Measurements from ENCODE around the gene RAD51B. TPM values are rescaled to one million over a fixed set of nuclear protein-coding genes. Genes with fewer than 3 reads are reported as not detected.
"Not testable (repeated sequence)": the region's sequence is repeated elsewhere in the genome, so short reads cannot be mapped to it uniquely, and the experiment has no call there.

Gene RAD51B
- polyA plus RNA-seq, 3 donors: 2.4 to 4.9 (median 3.3) TPM

DNA sequence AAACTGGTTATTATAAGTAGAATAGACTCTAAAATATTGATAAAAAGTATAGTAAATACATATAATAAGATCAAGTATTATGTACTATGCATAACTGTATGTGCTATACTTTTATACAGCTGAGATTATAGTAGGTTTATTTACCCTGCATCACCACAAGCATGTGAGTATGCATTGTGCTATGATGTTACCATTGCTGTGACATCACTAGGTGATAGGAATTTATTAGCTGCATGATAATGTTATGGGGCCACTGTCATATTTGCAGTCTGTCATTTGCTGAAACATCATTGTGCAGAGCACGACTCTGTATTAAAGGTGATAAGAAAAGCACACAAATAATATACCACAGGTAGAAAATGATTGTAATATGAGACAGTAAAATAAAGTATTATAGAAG lies 587.7 kb downstream of the RAD51B start:
- WGBS, 3 donors: 37 to 98% (median 86%) methylated on average over 1 of the region's 1 CpG
- H3K27ac ChIP-seq (ENCODE audit: low read depth, low read length): no peak overlapping the region

DNA sequence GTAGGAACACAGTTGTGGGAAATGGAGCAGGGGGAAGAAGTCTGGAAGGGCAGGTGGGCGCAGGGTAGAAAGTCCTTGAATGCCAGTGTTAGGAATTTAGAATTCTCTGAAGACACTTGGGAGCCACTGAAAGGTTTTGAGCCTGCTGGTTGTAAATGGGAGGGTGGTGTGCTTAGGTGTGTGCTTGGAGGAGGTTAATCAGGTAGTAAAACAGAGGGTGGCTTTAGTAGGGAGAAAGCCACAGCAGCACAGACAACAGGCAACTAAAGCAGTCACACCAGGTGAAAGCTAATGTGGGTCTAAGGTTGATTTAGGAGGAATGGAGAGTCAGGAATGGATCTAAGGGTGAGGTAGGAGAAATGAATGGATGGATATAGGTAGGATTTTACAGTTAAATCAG lies 588.2 kb downstream of the RAD51B start:
- H3K27ac ChIP-seq (ENCODE audit: low read depth, low read length): no peak overlapping the region
- WGBS, 3 donors: 68 to 96% (median 96%) methylated on average over 1 of the region's 1 CpG

DNA sequence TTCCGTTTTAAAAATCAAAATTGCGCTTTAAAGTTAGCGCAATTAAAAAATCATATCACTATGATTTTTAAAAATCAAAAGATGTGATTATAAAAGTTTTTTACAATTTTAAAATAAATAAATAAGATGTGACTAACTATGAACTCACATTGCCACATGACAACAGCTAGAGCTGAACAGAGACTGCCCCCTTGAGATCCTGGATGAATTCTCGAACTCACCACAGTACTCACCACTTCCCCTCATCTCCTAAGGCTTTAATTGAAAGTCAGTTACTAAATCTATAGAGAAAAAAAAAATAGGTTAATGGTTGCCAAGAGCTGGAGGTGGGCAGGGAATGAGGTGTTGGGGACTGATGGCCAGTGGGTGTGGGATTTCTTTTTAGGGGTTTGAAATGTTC lies 589.1 kb downstream of the RAD51B start:
- 85 to 96% (median 90%) methylated on average over 4 of the region's 4 CpGs for WGBS, 3 donors

DNA sequence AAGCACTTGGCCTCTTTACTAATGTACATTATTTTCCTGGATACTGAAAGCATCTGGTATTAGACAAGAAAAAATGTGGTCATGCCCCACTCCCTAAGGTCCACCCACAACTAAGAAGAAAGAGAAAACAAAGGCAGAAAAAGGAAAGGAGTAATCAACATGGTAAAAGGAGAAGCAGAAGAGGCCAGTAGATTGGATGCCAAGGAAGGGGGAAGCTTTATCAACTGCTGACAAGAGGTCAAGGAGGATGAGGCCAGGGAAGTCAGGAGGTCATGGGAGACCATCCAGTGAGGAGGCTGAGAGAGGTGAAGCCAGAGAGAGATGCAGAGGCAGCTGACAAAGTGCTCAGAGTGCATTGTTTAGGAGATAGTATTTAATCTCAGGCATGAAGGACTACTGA lies 589.8 kb downstream of the RAD51B start:
- no peak overlapping the region for H3K27ac ChIP-seq (ENCODE audit: low read depth, low read length)

More for the DNA sequence above, 589.1 kb downstream of the RAD51B start:
- no peak overlapping the region for H3K27ac ChIP-seq (ENCODE audit: low read depth, low read length)

DNA sequence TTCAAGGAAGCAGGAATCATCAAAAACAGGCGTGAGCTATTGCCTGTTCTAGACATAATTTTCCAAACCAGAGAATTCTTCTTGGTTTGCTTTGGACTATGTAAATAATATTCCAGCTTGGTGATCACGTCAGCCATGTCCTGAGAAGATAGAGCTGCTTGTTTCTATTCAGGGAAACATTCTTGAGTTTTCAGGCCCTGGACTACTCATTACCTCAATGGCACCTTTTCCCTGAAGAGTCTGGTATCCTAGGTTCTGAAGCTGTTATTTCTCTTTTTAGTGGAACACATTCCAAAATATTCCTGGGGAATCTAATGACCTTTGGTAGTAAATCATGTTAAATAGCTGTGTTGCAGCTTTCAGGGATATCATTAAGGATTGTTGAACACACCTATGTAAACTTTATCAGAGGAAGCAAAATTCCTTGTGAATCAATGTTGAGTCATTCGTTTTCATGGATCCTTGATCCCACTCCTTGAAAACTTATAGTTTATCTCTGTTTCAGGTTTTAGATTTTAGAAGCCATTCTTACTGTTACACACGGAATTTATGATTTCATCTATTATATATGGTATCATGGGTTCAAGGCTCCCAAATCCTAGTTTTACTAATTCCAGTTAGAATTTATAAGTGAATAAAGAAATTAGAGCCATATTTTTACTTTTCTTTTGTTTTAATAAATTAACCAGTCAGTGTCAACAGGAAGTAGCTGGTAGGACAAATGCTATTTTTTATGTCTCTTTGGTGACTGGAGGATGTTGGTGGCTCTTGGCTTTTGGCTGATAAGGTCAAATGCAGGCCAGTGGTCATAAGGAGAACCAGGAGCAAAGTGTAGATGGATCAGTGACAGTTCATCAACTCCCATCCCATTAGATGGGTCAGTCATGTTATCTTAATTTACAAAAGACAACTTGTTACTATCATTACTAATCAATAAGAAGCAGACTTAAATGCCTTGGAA lies 593.2 kb downstream of the RAD51B start:
- H3K27ac ChIP-seq (ENCODE audit: low read depth, low read length): no peak overlapping the region
- WGBS, 3 donors: 87 to 96% (median 93%) methylated on average over 4 of the region's 4 CpGs

DNA sequence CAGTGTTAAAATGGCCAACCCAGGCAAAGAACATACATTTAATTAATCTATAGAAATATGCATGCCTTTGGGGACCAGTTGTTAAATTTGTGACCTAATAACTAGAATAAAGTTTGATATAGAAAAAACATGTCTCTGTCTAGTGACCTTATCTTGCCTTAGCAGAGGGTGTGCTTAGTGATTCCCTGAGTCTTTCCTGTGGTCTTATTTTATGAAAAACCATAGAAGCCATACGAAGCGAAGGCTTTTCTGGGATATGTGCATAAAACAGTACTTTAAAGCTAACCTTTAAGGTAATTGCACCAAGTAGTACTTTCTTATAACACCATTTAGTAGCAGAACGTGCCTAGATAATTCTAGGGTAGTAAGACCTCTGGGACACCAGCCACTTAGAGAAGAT lies 593.9 kb downstream of the RAD51B start:
- no peak overlapping the region for H3K27ac ChIP-seq (ENCODE audit: low read depth, low read length)
- 94 to 96% (median 95%) methylated on average over 3 of the region's 3 CpGs for WGBS, 3 donors

DNA sequence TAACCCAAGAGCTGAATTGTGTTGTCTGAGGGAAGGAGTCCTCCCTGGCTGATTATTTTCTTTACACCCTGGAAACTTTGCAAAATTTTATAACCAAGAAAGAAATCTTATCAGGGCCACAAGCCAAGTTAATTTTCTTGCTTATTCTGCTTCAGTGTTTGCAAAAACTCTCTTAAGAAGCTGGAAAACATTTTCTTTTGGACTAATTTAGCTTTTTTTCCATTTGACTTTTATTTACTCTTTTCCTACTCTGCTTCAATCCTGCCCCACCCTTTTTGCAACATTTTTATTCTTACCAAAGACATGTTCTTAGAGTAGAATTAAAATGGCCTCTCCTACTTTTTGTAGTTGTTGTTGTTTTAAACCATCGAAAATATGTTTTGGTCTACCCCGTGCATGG lies 594.5 kb downstream of the RAD51B start:
- no peak overlapping the region for H3K27ac ChIP-seq (ENCODE audit: low read depth, low read length)
- 79 to 98% (median 88%) methylated on average over 2 of the region's 2 CpGs for WGBS, 3 donors

DNA sequence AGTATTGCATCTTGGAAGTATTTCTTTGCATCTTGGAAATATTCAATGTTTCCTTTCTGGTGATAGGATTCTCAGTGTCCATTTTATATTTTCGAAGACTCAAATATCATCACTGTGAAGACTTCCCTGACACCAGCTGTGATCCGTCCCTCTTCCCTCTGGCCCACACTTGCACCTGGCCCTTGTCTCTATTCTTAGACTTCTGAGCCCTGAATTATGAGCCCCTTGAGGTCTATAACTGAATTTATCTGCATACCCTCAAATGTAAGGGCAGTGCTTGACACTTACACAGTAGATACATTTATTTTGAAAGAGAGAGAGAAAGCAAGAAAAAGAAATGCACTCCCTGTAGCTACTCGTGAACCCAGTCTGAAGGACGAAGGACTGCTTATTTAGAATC lies 596.6 kb downstream of the RAD51B start:
- WGBS, 3 donors: 79 to 94% (median 90%) methylated on average over 4 of the region's 4 CpGs
- H3K27ac ChIP-seq (ENCODE audit: low read depth, low read length): no peak overlapping the region

DNA sequence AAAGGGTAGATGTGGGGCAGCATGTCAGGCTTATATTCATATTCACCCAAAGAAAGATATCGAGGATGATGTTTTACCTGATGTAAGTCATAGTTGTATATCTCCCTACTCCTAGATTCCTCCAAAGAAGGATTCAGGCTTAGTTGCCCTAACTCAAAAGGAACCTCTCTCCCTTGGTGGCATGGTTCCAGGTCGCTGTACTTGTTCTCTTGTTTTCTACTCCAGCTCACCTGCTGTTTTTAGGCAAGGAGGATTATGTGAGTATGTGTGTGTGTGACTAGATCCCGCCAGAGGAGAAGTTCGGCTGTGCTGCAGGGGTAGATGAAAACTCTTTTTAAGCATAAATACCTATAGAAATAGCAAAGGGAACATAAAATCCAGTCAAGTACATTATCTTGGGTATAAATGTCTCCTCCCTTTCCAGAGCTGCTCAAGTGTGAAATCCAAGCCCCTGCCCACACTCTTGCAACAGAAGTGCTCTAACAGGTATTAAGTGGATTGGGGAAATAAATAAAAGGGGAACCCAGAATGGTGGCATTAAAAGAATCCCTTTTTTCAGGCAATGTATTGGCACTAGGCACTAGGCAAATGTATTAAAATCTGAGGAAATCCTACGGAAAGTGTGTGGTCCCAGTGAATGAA lies 597.6 kb downstream of the RAD51B start:
- no peak overlapping the region for H3K27ac ChIP-seq (ENCODE audit: low read depth, low read length)
- 93 to 97% (median 94%) methylated on average over 5 of the region's 5 CpGs for WGBS, 3 donors

DNA sequence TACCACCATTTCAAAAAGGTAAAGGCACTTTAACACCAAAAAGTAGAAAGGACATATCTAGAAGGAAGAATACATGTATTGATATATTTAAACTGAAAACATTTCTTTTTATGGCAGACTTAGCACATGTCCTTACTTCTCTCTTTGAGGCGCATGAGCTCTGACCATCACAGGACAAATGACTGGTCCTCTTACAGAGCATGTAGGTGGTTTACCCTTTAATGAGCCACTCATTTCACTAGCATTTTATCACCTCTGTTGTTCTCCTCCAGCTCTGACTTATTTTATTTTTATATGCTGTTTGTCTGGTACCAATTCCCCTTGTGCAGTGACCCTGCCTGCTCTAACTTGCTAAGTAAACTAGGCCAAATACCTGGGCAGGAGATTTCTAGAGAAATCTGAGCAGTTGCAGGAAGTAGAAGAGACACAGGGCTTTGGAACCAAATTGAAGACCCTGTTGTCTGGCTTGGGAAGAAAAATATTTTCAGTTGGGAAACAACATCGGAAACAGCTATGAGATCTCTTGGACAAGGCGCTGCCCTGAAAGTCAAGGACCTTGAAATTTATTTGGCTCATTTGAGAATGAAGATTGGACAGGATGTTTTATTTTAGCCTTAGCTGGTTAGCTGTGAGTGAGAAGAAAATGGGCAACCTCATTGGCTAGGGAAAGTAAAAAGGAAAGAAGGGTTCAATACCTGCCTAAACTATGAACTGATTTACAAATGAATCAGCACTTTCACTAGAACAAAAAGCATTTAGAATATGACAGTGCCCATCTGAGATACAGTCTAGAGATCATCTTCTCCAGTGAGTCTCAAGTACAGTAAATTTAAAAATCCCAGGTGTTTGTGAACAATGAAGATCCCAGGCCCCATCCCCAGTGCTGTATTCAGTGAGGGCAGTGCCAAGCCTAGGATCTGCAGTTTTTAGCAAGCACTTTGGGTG lies 598.9 kb downstream of the RAD51B start:
- H3K27ac ChIP-seq (ENCODE audit: low read depth, low read length): no peak overlapping the region
- 68 to 83% (median 77%) methylated on average over 3 of the region's 3 CpGs for WGBS, 3 donors

DNA sequence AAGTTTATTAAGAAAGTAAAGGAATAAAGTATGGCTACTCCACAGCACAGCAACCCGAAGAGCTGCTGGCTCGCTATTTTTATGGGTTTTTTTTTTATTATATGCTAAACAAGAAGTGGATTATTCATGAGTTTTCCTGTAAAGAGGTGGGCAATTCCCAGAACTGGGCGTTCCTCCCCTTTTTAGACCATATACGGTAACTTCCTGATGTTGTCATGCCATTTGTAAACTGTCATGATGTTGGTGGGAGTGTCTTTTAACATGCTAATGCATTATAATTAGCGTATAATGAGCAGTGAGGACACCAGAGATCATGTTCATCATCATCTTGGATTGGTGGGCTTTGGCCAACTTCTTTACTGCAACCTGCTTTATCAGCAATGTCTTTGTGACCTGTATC lies 600.8 kb downstream of the RAD51B start:
- H3K27ac ChIP-seq (ENCODE audit: low read depth, low read length): no peak overlapping the region
- 67 to 82% (median 73%) methylated on average over 5 of the region's 5 CpGs for WGBS, 3 donors

DNA sequence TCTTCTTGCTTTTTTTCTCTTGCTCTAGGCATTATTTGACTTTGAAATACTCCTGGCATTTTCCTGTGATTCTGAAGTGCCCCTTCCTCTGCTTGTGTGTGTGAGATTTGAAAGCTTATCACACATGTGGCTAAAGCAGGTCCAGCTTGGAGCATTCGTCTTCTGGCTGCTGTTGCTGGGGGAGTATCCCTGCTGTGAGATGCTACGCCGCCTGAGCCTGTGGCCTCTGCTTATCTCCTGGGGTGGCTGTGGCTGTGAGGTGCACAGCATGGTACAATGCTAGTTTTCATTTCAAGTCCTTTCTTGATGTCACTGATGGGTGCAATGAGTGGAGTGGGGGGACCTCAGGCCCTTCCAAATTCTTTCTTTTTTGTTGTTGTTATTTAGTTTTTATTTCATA lies 601.5 kb downstream of the RAD51B start:
- 73 to 96% (median 86%) methylated on average over 3 of the region's 3 CpGs for WGBS, 3 donors
- H3K27ac ChIP-seq (ENCODE audit: low read depth, low read length): no peak overlapping the region

DNA sequence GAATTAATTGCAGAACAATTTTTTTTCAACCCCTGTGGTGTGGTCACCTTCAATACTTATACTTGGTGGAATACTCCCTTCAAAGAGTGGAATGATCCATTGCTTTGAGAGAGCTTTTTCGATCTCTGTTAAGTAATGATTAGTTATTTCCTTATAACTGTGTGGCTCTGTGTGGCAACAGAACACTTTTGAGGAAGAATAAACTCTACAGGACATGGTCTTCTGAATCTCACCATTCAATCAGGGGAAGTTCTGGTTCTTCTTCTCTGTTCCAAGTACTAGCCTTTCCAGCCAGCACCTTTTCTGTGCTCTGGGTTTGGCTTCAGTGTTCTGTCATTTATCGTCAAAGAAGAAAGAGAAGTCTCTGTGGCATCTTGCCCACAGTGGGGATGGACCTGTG lies 604.1 kb downstream of the RAD51B start:
- 72 to 80% (median 75%) methylated on average over 2 of the region's 2 CpGs for WGBS, 3 donors
- no peak overlapping the region for H3K27ac ChIP-seq (ENCODE audit: low read depth, low read length)

DNA sequence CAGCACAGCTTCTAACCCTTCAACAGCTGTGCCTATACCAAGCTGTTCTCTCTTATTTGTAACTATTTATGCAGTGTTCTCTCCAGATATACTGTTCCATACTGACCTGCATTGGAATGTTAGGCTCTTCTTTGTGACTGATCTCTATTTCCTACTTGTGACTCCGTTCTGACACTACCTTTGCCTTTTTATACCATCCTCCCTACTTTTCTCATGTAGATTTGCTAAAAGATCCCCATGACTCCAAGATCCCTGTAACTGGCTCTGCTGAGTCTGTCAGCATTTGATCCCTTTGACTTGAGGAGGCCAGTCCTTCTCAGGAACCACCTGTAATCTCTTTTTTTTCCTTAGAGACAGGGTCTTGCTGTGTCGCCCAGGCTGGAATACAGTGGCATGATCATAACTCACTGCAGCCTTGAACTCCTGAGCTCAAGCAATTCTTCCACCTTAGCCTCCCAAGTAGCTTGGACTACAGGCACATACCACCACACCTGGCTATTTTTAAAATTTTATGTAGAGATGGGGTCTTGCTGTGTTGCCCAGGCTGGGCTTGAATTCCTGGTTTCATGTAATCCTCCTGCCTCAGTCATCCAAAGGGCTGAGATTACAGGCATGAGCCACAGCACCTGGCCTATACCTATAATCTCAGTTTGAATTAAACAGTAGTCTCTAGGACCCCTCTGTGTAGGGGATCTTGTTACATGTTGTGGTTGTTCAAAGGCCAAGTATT lies 605.0 kb downstream of the RAD51B start:
- WGBS, 3 donors: 45 to 68% (median 47%) methylated on average over 2 of the region's 2 CpGs

DNA sequence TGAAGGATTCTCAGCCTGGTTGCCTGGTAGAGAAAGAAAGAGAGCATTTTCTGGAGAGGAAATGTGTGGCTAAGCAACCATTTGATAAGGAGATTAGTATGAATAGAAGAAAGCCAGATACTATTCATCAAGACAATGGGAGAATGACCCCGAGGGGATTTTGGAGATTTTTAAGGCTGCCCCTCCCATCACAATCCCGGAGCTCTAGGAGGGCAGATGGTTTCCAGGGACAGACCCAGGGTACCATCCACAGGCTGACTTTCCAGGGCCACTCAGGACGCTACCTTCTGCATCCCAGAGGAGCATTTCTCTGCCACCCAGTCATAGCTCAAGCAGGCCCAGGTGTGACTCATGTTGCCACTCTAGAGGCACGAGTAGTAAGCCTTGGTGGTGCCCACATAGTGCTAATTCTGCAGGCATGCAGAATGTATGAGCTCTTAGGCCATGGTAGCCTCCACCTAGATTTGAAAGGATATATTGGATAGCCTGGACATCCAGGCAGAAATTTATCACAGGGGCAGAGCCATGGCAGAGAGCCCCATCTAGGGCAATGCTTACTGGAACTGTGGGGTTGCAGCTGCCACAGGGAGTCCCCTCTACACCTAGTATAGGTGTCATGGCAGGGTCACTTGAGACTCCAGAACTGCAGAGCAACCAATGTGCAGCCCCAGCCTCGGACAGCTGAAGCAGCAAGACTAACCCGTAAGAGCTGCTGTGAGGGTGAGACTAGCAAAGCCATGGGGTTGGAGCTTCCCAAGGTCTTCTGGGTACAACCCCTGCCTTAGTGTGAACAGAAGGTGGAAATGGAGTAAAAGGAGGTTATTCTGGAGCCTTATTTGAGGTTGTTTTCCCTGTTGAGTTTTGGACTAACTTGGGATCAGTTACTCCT lies 607.3 kb downstream of the RAD51B start:
- H3K27ac ChIP-seq (ENCODE audit: low read depth, low read length): no peak overlapping the region
- WGBS, 3 donors: 90 to 95% (median 93%) methylated on average over 6 of the region's 6 CpGs

More for the DNA sequence above, 605.0 kb downstream of the RAD51B start:
- H3K27ac ChIP-seq (ENCODE audit: low read depth, low read length): no peak overlapping the region

DNA sequence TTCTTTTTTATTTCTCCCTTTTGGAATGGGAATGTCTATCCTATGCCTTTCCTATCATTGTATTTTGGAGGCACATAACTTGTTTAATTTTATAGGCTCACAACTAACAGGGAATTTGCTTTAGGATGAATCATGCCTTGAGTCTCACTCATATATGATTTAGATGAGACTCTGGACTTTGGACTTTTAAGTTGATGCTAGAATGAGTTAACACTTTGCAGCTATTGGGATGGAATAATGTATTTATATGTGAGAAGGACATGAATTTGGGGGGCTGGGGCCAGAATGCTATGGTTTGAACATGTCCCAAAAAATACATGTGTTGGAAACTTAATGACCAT lies 607.9 kb downstream of the RAD51B start:
- H3K27ac ChIP-seq (ENCODE audit: low read depth, low read length): no peak overlapping the region

DNA sequence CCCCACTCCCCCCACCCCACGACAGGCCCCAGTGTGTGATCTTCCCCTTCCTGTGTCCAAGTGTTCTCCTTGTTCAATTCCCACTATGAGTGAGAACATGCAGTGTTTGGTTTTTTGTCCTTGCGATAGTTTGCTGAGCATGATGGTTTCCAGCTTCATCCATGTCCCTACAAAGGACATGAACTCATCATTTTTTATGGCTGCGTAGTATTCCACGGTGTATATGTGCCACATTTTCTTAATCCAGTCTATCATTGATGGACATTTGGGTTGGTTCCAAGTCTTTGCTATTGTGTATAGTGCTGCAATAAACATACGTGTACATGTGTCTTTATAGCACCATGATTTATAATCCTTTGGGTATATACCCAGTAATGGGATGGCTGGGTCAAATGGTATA lies 609.3 kb downstream of the RAD51B start:
- WGBS, 3 donors: 95 to 99% (median 98%) methylated on average over 5 of the region's 5 CpGs

More for the DNA sequence above, 609.3 kb downstream of the RAD51B start:
- H3K27ac ChIP-seq (ENCODE audit: low read depth, low read length): not testable (repeated sequence)

Measured in adipose tissue (tissue), 3 donors.